Measurements from ENCODE around the gene CCDC106.
A peak's percentile ranks its signal among the peaks of the same experiment; 100 is the strongest.

Gene CCDC106

GRCh38 chr19:55641426-55642152, 6.4 kb upstream of the CCDC106 start (continued):
- TF ChIP-seq ZNF394 (tag by site-specific recombination; IDR thresholded peaks at IDR 0.05; ENCODE audit: borderline replicate concordance) (no peak; the same call in 1 of the 2 replicates), ZXDB (tag by site-specific recombination; IDR thresholded peaks at IDR 0.05) (peak; percentile 63), ZNF596 (tag by site-specific recombination; IDR thresholded peaks at IDR 0.05) (no peak), ZNF521 (tag by site-specific recombination; IDR thresholded peaks at IDR 0.05) (no peak), HOXD13 (CRISPR knock-in tag; IDR thresholded peaks at IDR 0.05; ENCODE audit: borderline replicate concordance) (no peak), BCL11A (tag by site-specific recombination; IDR thresholded peaks at IDR 0.05; ENCODE audit: low read depth) (no peak), ZNF18 (tag by site-specific recombination; IDR thresholded peaks at IDR 0.05) (no peak), ZFP69B (tag by site-specific recombination; IDR thresholded peaks at IDR 0.05) (no peak), ZNF629 (tag by site-specific recombination; IDR thresholded peaks at IDR 0.05) (no peak), ZNF423 (tag by site-specific recombination; IDR thresholded peaks at IDR 0.05) (no peak), ELK4 (IDR thresholded peaks at IDR 0.05; ENCODE audit: borderline replicate concordance, low read depth, low read length) (no peak), ZNF146 (tag by site-specific recombination; IDR thresholded peaks at IDR 0.05) (no peak), ZFHX2 (tag by site-specific recombination; conservative IDR thresholded peaks at IDR 0.05) (no peak), MZF1 (tag by site-specific recombination; IDR thresholded peaks at IDR 0.05; ENCODE audit: borderline replicate concordance) (no peak), ZNF341 (tag by site-specific recombination; IDR thresholded peaks at IDR 0.05; ENCODE audit: low read depth) (no peak; the same call in 1 of the 2 replicates), ZBTB7A (tag by site-specific recombination; IDR thresholded peaks at IDR 0.05; ENCODE audit: low read depth) (peak; percentile 36; the same call in 1 of the 2 replicates), ZNF837 (tag by site-specific recombination; IDR thresholded peaks at IDR 0.05) (no peak), ZNF26 (tag by site-specific recombination; IDR thresholded peaks at IDR 0.05) (no peak), ZNF350 (tag by site-specific recombination; IDR thresholded peaks at IDR 0.05) (no peak), ZNF354C (tag by site-specific recombination; IDR thresholded peaks at IDR 0.05; ENCODE audit: borderline replicate concordance, low read depth) (no peak), GLI2 (tag by site-specific recombination; IDR thresholded peaks at IDR 0.05; ENCODE audit: borderline replicate concordance, low read depth) (no peak), YY1 (tag by site-specific recombination; IDR thresholded peaks at IDR 0.05) (no peak), ZNF24 (tag by site-specific recombination; IDR thresholded peaks at IDR 0.05) (0 out of 2 replicates have a peak, but pooled peaks have one; percentile 19), EGR2 (tag by site-specific recombination; IDR thresholded peaks at IDR 0.05; ENCODE audit: low read depth) (no peak), ZNF548 (tag by site-specific recombination; IDR thresholded peaks at IDR 0.05) (no peak), WT1 (tag by site-specific recombination; IDR thresholded peaks at IDR 0.05) (peak; percentile 36; the same call in 1 of the 2 replicates), ZNF239 (tag by site-specific recombination; IDR thresholded peaks at IDR 0.05) (no peak), ZNF221 (tag by site-specific recombination; IDR thresholded peaks at IDR 0.05; ENCODE audit: borderline replicate concordance) (no peak), TSHZ1 (tag by site-specific recombination; IDR thresholded peaks at IDR 0.05; ENCODE audit: borderline replicate concordance) (no peak), ZNF175 (tag by site-specific recombination; IDR thresholded peaks at IDR 0.05) (no peak), INSM2 (tag by site-specific recombination; IDR thresholded peaks at IDR 0.05) (no peak), ZNF202 (tag by site-specific recombination; IDR thresholded peaks at IDR 0.05; ENCODE audit: borderline replicate concordance) (no peak)
